ENCODE measurements around the gene ISCU. TPM values are rescaled to one million over a fixed set of nuclear protein-coding genes. Genes with fewer than 3 reads are reported as not detected.
A peak's percentile ranks its signal among the peaks of the same experiment; 100 is the strongest.

Gene ISCU
- total and polyA plus RNA-seq, 9 of the 15 experiments (the other 6 are each of a cell fraction or from before 2014, with no cell fraction given): 15.9 to 92.5 (median 77.3) TPM

DNA sequence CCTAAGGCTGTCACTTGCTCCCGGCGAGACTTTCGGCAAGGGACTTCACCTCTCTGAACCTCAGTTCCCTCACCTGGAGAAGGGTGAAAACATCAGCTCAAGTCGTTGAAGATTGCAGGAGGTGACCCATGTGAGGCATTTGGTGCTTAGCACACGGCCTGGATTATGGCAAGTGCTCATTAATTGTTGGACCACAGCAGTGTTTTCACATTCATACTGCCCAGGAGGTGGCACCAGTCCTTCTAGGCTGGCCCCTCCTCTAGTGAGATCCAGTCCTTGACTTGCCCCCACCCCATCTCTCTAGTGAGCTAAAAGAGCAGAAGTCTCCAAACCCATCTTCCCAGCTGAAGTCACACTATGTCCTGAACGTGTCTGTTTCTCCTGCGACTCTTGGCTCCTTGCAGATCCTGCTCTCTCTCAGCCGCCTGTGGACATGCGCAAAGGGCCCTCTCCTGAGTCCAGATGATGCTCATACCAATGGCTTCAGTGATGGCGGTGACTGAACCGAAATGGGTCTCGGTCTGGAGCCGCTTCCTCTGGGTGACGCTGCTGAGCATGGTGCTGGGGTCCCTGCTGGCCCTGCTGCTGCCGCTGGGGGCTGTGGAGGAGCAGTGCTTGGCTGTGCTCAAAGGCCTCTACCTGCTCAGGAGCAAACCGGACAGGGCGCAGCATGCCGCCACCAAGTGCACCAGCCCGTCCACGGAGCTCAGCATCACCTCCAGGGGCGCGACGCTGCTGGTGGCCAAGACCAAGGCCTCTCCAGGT, 45.7 kb upstream of the ISCU start:
- H3K9ac ChIP-seq (ENCODE audit: insufficient read depth in 1 of 2, low read depth in 2 of 2, low read length in 2 of 2): peak overlapping the region in 1 of 2 experiments; percentile 85; a peak in 2 of 4 replicates
- POLR2A ChIA-PET: interaction anchor here (0.8 to 3.7 kb wide), 2 partner anchors 13 to 16 kb away, joined by 4 to 15 read pairs; no protein-coding TSS in a partner anchor
- TF ChIP-seq, protein P1, sequence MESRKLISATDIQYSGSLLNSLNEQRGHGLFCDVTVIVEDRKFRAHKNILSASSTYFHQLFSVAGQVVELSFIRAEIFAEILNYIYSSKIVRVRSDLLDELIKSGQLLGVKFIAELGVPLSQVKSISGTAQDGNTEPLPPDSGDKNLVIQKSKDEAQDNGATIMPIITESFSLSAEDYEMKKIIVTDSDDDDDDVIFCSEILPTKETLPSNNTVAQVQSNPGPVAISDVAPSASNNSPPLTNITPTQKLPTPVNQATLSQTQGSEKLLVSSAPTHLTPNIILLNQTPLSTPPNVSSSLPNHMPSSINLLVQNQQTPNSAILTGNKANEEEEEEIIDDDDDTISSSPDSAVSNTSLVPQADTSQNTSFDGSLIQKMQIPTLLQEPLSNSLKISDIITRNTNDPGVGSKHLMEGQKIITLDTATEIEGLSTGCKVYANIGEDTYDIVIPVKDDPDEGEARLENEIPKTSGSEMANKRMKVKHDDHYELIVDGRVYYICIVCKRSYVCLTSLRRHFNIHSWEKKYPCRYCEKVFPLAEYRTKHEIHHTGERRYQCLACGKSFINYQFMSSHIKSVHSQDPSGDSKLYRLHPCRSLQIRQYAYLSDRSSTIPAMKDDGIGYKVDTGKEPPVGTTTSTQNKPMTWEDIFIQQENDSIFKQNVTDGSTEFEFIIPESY (CRISPR knock-in tag; IDR thresholded peaks at IDR 0.05): peak; percentile 97
- TF ChIP-seq, protein P2, sequence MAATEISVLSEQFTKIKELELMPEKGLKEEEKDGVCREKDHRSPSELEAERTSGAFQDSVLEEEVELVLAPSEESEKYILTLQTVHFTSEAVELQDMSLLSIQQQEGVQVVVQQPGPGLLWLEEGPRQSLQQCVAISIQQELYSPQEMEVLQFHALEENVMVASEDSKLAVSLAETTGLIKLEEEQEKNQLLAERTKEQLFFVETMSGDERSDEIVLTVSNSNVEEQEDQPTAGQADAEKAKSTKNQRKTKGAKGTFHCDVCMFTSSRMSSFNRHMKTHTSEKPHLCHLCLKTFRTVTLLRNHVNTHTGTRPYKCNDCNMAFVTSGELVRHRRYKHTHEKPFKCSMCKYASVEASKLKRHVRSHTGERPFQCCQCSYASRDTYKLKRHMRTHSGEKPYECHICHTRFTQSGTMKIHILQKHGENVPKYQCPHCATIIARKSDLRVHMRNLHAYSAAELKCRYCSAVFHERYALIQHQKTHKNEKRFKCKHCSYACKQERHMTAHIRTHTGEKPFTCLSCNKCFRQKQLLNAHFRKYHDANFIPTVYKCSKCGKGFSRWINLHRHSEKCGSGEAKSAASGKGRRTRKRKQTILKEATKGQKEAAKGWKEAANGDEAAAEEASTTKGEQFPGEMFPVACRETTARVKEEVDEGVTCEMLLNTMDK (IDR thresholded peaks at IDR 0.05; ENCODE audit: borderline replicate concordance, insufficient read depth, low read depth, low read length, poor library complexity, severe bottlenecking): peak; percentile 35
- no peak for TF ChIP-seq XRCC5 (IDR thresholded peaks at IDR 0.05; ENCODE audit: low read depth, low read length)
- TF ChIP-seq, protein P3, sequence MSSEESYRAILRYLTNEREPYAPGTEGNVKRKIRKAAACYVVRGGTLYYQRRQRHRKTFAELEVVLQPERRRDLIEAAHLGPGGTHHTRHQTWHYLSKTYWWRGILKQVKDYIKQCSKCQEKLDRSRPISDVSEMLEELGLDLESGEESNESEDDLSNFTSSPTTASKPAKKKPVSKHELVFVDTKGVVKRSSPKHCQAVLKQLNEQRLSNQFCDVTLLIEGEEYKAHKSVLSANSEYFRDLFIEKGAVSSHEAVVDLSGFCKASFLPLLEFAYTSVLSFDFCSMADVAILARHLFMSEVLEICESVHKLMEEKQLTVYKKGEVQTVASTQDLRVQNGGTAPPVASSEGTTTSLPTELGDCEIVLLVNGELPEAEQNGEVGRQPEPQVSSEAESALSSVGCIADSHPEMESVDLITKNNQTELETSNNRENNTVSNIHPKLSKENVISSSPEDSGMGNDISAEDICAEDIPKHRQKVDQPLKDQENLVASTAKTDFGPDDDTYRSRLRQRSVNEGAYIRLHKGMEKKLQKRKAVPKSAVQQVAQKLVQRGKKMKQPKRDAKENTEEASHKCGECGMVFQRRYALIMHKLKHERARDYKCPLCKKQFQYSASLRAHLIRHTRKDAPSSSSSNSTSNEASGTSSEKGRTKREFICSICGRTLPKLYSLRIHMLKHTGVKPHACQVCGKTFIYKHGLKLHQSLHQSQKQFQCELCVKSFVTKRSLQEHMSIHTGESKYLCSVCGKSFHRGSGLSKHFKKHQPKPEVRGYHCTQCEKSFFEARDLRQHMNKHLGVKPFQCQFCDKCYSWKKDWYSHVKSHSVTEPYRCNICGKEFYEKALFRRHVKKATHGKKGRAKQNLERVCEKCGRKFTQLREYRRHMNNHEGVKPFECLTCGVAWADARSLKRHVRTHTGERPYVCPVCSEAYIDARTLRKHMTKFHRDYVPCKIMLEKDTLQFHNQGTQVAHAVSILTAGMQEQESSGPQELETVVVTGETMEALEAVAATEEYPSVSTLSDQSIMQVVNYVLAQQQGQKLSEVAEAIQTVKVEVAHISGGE (CRISPR knock-in tag; IDR thresholded peaks at IDR 0.05): no peak
- peak; percentile 76 for TF ChIP-seq RBM22 (IDR thresholded peaks at IDR 0.05; ENCODE audit: low read depth, low read length, poor library complexity, severe bottlenecking)
- TF ChIP-seq HLTF (IDR thresholded peaks at IDR 0.05): no peak
- no peak for TF ChIP-seq ZFX (CRISPR knock-in tag; IDR thresholded peaks at IDR 0.05)
- TF ChIP-seq, protein P4, sequence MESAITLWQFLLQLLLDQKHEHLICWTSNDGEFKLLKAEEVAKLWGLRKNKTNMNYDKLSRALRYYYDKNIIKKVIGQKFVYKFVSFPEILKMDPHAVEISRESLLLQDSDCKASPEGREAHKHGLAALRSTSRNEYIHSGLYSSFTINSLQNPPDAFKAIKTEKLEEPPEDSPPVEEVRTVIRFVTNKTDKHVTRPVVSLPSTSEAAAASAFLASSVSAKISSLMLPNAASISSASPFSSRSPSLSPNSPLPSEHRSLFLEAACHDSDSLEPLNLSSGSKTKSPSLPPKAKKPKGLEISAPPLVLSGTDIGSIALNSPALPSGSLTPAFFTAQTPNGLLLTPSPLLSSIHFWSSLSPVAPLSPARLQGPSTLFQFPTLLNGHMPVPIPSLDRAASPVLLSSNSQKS (CRISPR knock-in tag; IDR thresholded peaks at IDR 0.05): no peak
- no peak for TF ChIP-seq NFXL1 (CRISPR knock-in tag; IDR thresholded peaks at IDR 0.05)

More for the DNA sequence above, 45.7 kb upstream of the ISCU start:
- CTCF ChIA-PET (ENCODE audit: low intra/inter-chr PET ratio): no interaction called here
- DNase-seq (ENCODE audit: extremely low read depth in 1 of 4, low spot score in 3 of 4) (peak in 2 of 4 experiments; percentile 24 to 30), ATAC-seq (peak; percentile 17), FAIRE-seq (peak; percentile 6)
- no peak overlapping the region for H3K4me2 ChIP-seq (ENCODE audit: insufficient read depth, low read length)
- H3K9me1 ChIP-seq (ENCODE audit: control insufficient read depth, insufficient read depth, low read length): no peaks in the 10 kb centered on the region
- H3K27me3 ChIP-seq (ENCODE audit: control insufficient read depth in 2 of 2, insufficient read depth in 2 of 2, low read length in 2 of 2): no peaks in the 10 kb centered on the region
- peaks cover 8 to 23% of the 10 kb centered on the region in 2 experiments; a peak in 4 of 5 replicates for H3K4me1 ChIP-seq (replicated peaks in 1 of 2; ENCODE audit: control insufficient read depth in 2 of 2, insufficient read depth in 2 of 2, low read length in 2 of 2)
- peaks cover 8% of the 10 kb centered on the region for H3K79me2 ChIP-seq (ENCODE audit: control insufficient read depth, insufficient read depth, low read length)
- WGBS (ENCODE audit: insufficient coverage, low coverage, missing lambda C conversion rate): 83% methylated on average over 23 of the region's 23 CpGs
- no peak overlapping the region for H3K27ac ChIP-seq (ENCODE audit: extremely low read depth, low read depth, low read length)
- H4K20me1 ChIP-seq (replicated peaks; ENCODE audit: control insufficient read depth, insufficient read depth, low read length): no peaks in the 10 kb centered on the region
- H3K36me3 ChIP-seq (ENCODE audit: control insufficient read depth, insufficient read depth, low read length): peaks cover 45% of the 10 kb centered on the region
- intact Hi-C loops (cut with micrococcal nuclease) (no loop called here), in situ Hi-C loops (cut with MboI) (no loop called here)
- H3K4me3 ChIP-seq: no peak overlapping the region
- H3K9me3 ChIP-seq (replicated peaks; ENCODE audit: control insufficient read depth, insufficient read depth, low read depth, low read length): no peaks in the 10 kb centered on the region
- no TSS peak for BruUV-seq (replicated peaks)
- no peak overlapping the region for H2AFZ ChIP-seq (ENCODE audit: low read depth, low read length)
